GM18951 (cell line): ENCODE measurements around the gene TMEM174.
"Not testable (repeated sequence)": the region's sequence is repeated elsewhere in the genome, so short reads cannot be mapped to it uniquely, and the experiment has no call there.

Experiments used
- POLR2A ChIP-seq: IDR thresholded peaks from 4 replicates; pipeline ENCODE4 v1.6.1; 2011; ENCODE audit warnings: mild to moderate bottlenecking; ENCODE audit not compliant: insufficient read length, insufficient read depth; ENCODE audit errors: extremely low read depth
- in situ Hi-C: fragments of 300-500 bp; cut with MboI; formaldehyde crosslinking; loops from one replicate; pipeline ENCODE4 v1.12.0; 2022; ENCODE audit warnings: low sequenced_read_pairs, mixed read lengths, inconsistent platforms; ENCODE audit not compliant: unreplicated experiment

TMEM174 gene

DNA sequence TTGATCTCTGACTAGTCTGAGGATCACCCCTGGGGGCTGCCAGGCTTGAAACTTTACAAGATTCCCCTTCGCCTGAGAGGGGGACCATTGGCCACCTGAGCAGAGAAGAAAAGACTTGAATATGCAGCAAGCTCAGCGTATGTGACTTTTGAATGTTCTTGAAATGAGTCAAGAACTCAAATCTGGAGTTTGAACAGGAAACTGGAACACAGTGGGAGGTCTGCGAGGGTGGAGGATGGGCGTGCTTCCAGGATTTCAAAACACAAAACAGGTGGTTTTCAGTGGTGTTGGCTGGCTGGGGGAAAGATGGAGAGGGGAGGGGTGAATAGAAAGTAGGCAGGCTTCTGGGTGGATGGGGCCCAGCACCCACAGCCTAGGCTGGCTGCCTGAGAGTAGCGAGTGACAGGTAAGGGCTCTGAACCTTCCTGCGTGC is 40.6 kb downstream of the TMEM174 start:
- in situ Hi-C loops, result no loop called here
- no peak for TF ChIP-seq POLR2A

DNA sequence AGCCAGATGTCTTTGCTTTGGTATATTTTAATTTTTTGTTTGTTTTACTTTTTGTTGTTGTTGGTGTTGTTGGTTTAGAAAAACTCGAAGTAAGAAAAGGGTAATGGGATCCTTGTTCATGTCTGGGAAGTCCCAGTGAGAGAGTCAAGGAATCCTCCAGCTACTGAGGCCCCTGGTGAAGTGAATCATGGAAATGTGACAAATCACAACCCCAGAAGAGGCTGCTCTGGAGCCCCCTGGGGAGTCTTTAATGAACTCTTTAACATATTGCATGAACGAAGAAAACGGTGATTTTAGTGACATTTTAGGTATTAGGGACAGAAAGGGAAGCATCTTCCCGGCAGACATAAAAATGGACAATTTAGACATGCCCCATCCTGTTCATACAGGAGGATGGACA is 41.3 kb downstream of the TMEM174 start:
- in situ Hi-C loops, result no loop called here
- TF ChIP-seq POLR2A, result no peak

GRCh38 chr5:73214996-73215395 is 42.0 kb downstream of the TMEM174 start:
- in situ Hi-C loops, result no loop called here
- no peak for TF ChIP-seq POLR2A

- in situ Hi-C loops, result no loop called here
- no peak for TF ChIP-seq POLR2A
These were observed 42.5 kb downstream of the TMEM174 start for GRCh38 chr5:73215531-73215890.

DNA sequence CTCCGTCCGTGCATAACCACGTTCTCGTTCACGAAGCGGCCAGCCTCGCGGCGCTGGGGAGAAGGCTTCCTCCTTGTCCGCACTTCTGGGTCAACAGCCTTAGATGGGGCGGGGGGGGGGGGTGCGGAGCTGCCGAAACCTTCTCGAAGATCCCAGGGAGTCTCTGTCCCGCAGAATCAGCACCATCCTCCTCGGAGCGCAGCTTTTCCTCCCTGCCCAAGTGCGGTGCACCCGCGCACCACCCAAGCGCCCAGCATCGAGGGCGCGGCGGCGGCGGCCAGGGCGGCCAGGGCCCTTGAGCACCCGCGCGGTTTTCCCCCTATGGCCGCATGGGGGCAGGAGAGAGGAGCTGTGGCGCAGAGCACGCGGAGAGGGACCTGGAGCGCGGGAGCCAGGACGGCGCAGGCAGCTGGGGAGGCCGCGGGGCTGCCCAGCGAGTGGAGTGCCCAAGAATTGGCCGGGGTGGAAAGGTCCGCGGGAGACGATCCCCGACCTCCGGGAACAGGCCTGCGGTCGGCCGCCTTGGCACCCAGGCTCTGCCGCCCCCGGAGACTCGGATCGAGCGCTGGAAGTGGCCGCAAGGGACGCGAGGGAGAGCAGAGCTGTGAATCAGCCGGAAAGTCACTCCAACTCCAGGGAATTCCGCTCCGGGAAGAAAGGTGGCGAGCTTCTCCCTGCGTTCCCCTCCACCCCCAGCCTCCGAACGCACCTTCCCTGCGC is 43.1 kb downstream of the TMEM174 start:
- no peak for TF ChIP-seq POLR2A
- in situ Hi-C loops, result no loop called here

DNA sequence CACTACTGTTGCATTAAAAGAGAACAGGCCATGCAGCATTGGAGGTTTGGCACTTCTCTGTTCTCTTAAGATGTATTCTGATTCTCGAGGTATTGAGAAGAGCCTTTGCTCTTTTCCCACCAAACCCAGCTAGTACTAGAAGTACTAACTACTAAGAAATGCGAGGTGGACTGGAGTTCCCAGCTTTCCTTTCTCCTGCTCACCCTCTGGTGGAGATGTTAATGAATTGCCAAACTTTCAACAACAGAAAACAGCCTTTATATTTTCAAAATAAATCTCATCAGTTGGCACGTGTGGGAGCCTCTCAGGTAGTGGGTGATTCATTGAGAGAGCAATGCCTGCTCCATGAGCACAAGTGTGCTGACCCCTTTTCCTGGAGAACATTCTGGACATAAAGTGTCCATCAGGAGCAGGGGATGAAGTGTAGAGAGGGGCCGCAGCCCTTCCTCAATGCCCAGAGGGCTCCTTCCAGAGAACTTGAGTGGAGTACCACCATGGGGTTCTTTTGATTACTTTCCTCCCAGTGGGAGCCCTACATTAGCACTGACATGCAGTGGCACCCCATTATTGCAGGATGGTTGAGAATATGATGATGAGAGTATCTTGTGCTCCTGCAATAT is 45.7 kb downstream of the TMEM174 start:
- in situ Hi-C loops, result no loop called here
- TF ChIP-seq POLR2A, result no peak

DNA sequence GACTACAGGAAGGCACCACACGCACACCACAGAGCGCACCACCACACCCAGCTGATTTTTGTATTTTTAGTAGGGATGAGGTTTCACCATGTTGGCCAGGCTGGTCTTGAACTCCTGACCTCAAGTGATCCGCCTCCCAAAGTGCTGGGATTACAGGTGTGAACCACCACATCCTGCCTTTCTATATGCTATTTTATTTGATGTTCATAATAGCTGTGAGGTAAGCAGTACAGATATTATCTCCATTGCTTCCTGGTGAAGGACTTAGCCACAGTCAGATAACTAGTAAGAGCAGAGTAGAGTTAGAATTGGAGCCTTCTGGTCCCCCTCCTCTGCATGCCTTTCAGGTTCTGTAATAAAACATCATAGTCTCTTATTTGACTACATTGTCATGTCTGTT is 46.3 kb downstream of the TMEM174 start:
- in situ Hi-C loops, result not testable (repeated sequence)

GRCh38 chr5:73221161-73221560 is 48.2 kb downstream of the TMEM174 start:
- in situ Hi-C loops, result no loop called here

GRCh38 chr5:73221726-73222125 is 48.7 kb downstream of the TMEM174 start:
- TF ChIP-seq POLR2A, result no peak
- in situ Hi-C loops, result no loop called here

More at GRCh38 chr5:73221161-73221560, 48.2 kb downstream of the TMEM174 start:
- no peak for TF ChIP-seq POLR2A

GRCh38 chr5:73222173-73222572 is 49.2 kb downstream of the TMEM174 start:
- TF ChIP-seq POLR2A, result no peak
- in situ Hi-C loops, result no loop called here
